SHP77 treated with DMSO at 0.1 percent for 48 hours (cell line): ENCODE results near the gene KNDC1.
"Not testable (repeated sequence)": the region's sequence is repeated elsewhere in the genome, so short reads cannot be mapped to it uniquely, and the experiment has no call there.

Experiments
- DNase-seq: peaks from one replicate; lab custom pipeline; 2025; lab: John Stamatoyannopoulos, UW

Gene KNDC1

GRCh38 chr10:133124357-133125211 is 35.4 kb upstream of the KNDC1 start:
- no peak for DNase-seq

- no peak for DNase-seq
Observed at GRCh38 chr10:133125901-133126300, 34.1 kb upstream of the KNDC1 start.

- DNase-seq: no peak
Observed at GRCh38 chr10:133126431-133127290, 33.4 kb upstream of the KNDC1 start.

- no peak for DNase-seq
Observed at GRCh38 chr10:133127291-133128125, 32.5 kb upstream of the KNDC1 start.

GRCh38 chr10:133128126-133129070 is 31.6 kb upstream of the KNDC1 start:
- DNase-seq: no peak

GRCh38 chr10:133129071-133129858 is 30.8 kb upstream of the KNDC1 start:
- no peak for DNase-seq

- no peak for DNase-seq
Observed at GRCh38 chr10:133129859-133130495, 30.0 kb upstream of the KNDC1 start.

GRCh38 chr10:133130602-133131001 is 29.4 kb upstream of the KNDC1 start:
- DNase-seq: no peak

GRCh38 chr10:133131053-133131452 is 29.0 kb upstream of the KNDC1 start:
- no peak for DNase-seq

GRCh38 chr10:133131734-133132472 is 28.1 kb upstream of the KNDC1 start:
- no peak for DNase-seq

- no peak for DNase-seq
Observed at GRCh38 chr10:133132473-133133291, 27.3 kb upstream of the KNDC1 start.

GRCh38 chr10:133133471-133134231 is 26.4 kb upstream of the KNDC1 start:
- no peak for DNase-seq

- no peak for DNase-seq
Observed at GRCh38 chr10:133134411-133135115, 25.5 kb upstream of the KNDC1 start.

- DNase-seq: no peak
Observed at GRCh38 chr10:133135116-133135465, 24.9 kb upstream of the KNDC1 start.

GRCh38 chr10:133137486-133138145 is 22.4 kb upstream of the KNDC1 start:
- DNase-seq: not testable (repeated sequence)

- no peak for DNase-seq
Observed at GRCh38 chr10:133139551-133140065, 20.4 kb upstream of the KNDC1 start.
